GM19455 (cell line): ENCODE measurements around the gene PPM1B.
"Not testable (repeated sequence)": the region's sequence is repeated elsewhere in the genome, so short reads cannot be mapped to it uniquely, and the experiment has no call there.

ENCODE experiments used
- ATAC-seq: cut with Tn5 transposase; IDR thresholded peaks from one replicate; pipeline ENCODE4 v1.9.1; 2021; ENCODE audit not compliant: unreplicated experiment

Gene PPM1B

DNA sequence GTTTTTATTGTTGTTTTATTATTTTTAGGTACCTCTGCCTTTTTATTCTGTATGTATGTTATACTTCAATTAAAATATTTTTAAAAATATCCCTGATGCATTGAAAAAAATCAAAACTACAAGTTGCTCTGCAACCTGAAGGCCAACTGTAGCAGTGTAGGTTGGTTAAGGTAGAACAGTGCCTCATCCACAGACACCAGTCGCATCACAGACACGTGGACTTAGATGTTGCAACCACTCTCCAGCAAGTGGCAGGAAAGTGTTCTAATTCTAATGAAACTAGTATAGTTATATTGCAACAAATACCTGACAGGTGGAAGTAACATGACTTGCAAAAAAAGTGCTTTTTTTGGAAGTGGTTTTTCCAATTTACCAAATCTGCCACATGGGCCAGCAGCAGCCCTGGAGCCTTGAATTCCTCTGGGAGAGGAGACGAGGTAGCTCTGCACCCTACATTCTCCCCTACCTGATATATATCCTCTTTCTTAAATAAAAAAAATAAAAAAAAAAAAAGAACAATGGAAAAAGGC is 78.2 kb downstream of the PPM1B start:
- no peak for ATAC-seq

DNA sequence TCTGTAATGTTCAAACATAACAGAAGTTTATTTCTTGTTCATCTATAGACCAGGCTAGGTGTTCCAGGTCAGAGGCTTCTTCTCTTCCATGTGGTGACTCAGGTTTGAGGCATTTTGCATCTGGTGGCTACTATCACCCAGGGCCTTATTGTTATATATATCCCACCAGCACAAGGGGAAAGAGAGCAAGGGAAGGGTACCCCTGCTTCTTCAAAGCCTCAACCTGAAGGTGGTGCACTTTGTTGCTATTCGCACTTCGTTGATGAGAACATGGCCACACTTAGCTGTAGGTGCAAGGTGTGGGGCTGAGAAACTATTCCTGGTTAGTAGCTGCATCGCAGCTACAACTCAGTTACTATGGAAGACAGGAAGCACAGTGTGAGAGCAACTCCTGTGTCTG is 79.2 kb downstream of the PPM1B start:
- ATAC-seq = no peak

DNA sequence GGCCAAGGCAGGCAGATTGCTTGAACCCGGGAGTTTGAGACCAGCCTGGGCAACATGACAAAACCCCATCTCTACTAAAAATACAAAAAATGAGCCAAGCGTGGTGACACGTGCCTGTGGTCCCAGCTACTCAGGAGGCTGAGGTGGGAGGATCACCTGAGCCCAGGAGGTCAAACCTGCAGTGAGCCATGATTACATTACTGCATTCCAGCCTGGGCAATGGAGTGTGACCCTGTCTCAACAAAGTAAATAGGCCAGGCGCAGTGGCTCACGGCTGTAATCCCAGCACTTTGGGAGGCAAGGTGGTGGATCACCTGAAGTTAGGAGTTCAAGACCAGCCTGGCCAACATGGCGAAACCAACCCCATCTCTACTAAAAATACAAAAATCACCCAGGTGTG is 80.6 kb downstream of the PPM1B start:
- not testable (repeated sequence) for ATAC-seq

DNA sequence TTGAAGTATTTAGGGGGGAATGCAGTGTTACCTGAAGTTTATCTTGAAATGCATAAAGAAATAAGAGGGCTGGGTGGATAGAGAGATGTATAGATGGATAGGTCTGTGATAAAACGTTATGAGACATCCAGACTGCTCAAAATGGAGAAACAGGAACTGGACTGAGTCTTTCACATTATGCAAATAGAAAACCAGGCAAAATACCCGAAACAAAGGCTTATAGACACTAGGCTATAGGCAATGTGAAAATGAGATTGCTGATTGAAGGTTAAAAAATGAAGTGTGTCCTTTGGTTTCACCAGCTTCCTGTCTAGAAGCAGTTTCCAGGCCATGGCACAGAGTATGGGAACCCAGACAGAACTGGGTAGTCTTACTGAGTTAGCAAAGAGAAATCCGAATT is 81.7 kb downstream of the PPM1B start:
- ATAC-seq = no peak

DNA sequence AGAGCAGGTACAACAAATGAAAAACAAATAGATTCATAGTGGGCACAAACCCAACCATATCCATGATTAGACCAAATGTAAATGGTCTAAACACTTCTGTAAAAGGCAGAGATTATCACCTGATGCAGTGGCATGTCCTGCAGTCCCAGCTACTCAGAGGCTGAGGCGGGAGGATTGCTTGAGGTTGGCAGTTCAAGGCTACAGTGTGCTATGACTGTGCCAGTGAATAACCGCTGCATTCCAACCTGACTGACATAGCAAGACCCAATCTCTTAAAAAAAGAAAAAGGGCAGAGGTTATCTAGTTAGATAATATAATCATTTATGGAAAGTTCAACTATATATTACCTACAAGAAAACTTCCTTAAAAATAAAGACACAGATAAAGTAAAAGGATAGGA is 85.3 kb downstream of the PPM1B start:
- ATAC-seq = no peak

DNA sequence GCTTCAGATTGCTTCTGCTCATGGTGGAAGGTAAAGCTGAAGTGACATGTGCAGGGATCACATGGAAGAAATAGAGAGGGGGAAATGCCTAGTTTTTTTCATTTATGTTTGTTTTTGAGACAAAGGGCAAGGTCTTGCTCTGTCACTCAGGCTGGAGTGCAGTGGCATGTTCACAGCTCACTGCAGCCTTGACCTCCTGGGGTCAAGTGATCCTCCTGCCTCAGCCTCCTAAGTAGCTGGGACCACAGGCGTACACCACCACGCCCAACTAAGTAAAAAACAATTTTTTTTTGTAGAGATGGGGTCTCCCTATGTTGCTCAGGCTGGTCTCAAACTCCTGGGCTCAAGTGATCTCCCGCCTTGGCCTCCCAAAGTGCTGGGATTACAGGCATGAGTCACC is 87.0 kb downstream of the PPM1B start:
- not testable (repeated sequence) for ATAC-seq

DNA sequence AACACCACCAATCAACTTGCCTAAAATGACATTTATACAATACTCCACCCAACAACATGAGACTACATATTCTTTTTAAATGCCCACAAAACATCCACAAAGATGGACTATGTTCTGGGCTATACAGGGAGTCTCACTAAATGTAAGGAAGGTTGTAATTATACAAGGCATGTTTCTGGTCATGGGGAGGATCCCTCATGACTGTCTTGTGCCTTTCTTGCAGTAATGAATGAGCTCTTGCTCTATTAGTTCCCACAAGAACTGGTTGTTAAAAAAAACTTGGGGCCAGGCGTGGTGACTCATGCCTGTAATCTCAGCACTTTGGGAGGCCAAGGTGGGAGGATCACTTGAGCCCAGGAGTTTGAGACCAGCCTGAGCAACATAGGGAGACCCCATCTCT is 89.1 kb downstream of the PPM1B start:
- not testable (repeated sequence) for ATAC-seq

DNA sequence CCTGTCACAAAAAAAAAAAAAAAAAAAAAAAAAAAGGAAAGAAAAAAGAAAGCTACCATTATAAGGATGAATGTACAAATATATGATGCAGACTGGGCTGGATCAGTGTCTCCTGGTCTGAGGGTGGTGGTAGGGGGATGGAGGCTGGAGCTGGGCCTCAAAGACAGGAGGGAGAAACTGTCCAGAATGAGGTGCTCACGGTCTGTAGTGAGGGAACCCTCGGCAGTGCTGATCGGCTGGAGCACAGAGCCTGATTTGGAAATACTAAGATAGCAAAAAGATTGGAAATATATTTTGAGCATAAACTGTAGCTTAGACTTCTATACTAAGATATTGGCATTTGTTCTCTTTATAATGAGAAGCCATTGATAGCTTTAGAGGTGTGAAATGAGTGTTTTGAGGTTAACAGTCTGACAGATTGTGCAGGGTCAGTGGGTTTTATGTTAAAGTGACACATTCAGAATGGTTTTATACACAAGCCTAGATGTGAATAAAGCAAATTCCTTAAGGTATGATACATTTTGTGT is 98.7 kb downstream of the PPM1B start:
- no peak for ATAC-seq

DNA sequence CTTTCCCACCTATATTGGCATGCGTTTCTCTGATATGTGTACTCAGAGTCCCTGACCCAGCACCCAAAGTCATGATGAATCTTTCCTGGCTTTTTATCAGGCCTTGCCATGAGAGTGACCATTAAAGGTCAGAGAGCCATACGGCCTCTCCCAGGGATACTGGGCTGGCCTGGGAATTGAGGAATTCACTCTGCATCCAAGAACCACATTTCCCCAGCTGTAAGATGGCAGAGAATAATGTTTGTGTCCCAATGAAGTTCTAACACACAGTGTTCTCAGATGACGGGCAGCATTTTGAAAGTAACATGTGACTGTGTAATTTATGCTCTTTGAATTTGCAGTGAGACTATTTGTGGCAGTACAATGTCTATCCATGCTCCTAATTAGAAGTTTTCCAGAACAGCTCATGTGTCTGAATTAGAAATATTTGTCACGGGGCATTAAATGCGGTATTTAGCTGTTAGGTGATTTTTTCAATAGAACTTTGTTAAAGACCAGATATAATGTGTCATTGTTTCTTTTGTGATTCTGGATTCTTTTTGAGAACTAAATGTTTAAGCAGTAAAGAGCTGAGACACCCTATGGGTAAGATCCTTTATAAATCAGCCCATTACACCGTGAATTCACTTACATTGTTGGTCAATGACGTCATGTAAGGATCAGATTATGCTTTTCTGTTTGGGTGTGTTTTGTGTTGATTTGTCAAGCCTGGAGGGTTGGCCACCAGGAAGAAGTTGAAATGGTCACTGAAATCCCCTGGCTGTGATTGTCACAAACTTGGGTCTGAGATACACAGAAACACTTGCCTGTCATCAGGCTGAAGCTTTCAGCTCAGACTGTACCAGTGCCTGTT is 99.3 kb downstream of the PPM1B start:
- no peak for ATAC-seq

DNA sequence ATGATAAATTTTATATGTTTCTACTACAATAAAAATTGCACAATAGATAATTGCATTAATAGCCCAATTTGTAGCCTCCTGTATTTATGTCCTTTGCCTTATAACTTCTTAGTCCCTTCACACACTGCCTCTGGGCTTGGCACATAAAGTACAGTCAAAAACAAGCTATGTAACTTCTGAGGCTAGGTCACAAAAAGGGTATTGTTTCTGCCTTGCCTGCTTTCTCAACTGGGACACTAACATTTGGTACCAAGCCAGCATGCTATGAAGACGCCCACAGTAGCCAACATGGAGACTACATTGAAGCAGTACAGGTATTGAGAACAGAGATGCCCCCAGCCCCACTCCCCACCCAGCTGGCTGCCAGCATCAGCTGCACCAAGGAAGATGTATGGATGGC is 101.2 kb downstream of the PPM1B start:
- ATAC-seq = no peak

DNA sequence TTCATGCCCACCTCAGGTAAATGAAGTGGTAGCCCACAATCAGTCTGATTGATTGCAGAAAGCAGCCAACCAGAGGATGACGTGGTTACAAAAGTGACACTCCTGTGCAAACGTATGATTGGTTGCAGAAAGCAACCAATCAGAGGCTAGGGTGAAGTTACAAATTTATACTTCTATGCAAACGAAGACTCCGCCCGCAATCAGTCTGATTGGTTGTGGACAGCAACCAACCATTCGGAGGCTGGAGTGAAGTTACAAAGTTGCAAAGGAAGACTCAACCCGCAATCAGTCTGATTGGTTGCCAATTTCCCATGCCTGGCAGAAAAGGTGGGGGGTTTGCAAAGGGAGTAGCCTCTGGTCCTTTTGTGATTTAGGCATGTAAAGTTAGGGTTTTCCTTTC is 102.6 kb downstream of the PPM1B start:
- no peak for ATAC-seq

DNA sequence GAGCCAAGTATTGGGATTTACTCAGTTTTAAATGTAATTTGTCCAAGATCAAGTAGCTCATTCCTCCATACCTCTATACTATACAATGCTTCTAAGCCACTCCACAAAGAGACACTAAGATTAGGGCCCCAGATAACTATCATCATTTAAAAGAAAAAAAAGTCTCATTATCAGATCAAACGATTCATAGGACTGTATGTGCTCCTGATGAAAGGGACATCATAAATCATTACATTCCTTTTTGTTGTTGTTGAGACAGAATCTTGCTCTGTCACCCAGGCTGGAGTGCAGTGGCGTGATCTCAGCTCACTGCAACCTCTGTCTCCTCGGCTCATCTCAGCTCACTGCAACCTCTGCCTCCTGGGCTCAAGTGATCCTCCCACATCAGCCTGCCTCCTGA is 104.4 kb downstream of the PPM1B start:
- ATAC-seq = no peak

DNA sequence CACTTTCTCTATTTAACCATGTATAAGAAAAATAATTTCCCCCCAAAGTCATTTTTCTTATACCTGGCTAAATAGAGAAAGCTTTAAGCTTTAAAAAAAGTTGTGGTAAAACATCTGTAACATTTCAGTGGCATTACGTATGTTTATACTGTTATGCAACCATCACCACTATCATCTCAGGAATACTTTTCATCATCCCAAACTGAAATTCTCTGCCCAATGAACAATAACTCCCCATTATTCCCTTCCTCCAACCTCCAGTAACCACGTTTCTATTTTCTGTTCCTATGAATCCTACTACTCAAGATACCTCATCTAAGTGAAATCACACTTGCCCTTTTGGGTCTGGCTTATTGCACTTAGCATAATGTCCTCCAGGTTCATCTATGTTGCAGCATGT is 104.9 kb downstream of the PPM1B start:
- ATAC-seq = no peak

DNA sequence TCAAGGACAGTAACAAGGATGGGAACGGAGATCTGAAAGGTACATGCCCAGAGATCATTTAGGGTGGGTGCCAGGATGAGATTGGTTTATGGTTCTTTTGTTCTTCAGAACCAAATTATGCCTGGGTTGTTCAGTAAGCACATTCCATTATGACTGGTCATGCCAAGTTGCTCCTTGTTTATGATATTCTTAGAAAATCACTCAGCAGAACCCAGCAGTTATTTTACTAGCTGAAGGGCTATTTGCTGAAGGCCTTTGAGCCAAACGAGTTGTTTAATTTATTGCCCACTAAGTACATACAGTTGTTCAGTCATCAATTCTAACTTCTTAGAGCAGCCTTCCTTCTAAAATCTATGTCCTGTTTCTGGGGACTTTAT is 107.2 kb downstream of the PPM1B start:
- no peak for ATAC-seq

DNA sequence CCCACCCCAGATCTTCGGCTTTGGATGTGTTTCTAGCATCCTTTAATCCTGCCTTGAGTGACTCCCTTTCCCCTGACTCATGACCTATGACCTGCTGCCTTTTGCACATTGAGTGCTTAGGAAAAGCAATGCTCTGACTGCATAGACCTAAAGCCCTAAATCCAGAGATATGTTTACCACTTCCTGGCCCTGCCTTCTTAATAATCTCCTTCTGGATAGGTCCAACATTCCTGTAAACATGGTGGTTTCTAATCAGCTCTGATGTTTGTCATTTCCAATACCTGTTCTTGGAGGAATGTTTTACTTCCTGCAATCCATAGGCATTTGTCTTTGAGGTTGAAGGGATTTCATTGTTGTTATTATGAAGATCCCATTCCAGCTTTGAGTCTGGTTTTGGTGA is 108.9 kb downstream of the PPM1B start:
- no peak for ATAC-seq

DNA sequence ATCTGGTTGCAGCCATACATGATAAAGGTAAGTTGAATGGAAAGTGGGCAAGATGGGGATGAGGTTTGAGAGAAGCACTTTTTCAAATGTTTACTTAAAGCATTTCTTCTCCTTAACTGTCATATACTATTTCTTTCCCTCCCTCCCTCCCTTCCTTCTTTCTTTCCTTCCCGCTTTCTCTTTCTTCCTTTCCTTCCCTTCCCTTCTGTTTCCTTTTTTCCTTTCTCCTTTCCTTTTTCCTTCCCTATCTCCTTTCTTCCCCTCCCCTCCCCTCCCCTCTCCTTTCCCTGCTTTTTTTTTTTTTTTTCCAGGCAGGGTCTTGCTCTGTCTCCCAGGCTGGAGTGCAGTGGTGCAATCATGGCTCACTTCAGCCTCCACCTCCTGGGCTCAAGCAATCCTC is 112.2 kb downstream of the PPM1B start:
- no peak for ATAC-seq
